ENCODE results near the gene VPS33A.

The VPS33A gene

GRCh38 chr12:122283680-122284079, 17.4 kb upstream of the VPS33A start:
- Histone ChIP-seq H3K4me3 (ENCODE audit: severe bottlenecking) (no peak overlapping the region), H3K4me1 (ENCODE audit: insufficient read depth, poor library complexity, severe bottlenecking) (no peaks in the 10 kb centered on the region), H3K9me3 (ENCODE audit: severe bottlenecking) (no peaks in the 10 kb centered on the region), H3K36me3 (ENCODE audit: low read depth) (peaks cover 42% of the 10 kb centered on the region), H3K27ac (ENCODE audit: poor library complexity, severe bottlenecking) (no peak overlapping the region), H3K27me3 (ENCODE audit: insufficient read depth, poor library complexity, severe bottlenecking) (no peaks in the 10 kb centered on the region)
- TF ChIP-seq CTCF (IDR thresholded peaks at IDR 0.05; ENCODE audit: poor library complexity, severe bottlenecking) = no peak
- ATAC-seq (ENCODE audit: low read depth) (no peak), DNase-seq (ENCODE audit: low spot score) (no peak)

GRCh38 chr12:122282061-122282460, 15.8 kb upstream of the VPS33A start:
- Histone ChIP-seq H3K4me1 (ENCODE audit: insufficient read depth, poor library complexity, severe bottlenecking) (no peaks in the 10 kb centered on the region), H3K4me3 (ENCODE audit: severe bottlenecking) (no peak overlapping the region), H3K36me3 (ENCODE audit: low read depth) (peaks cover 48% of the 10 kb centered on the region), H3K27me3 (ENCODE audit: insufficient read depth, poor library complexity, severe bottlenecking) (no peaks in the 10 kb centered on the region), H3K9me3 (ENCODE audit: severe bottlenecking) (no peaks in the 10 kb centered on the region), H3K27ac (ENCODE audit: poor library complexity, severe bottlenecking) (no peak overlapping the region)
- DNase-seq (ENCODE audit: low spot score) = no peak
- TF ChIP-seq CTCF (IDR thresholded peaks at IDR 0.05; ENCODE audit: poor library complexity, severe bottlenecking) = no peak
- peak; percentile 40; the same call in 1 of the 3 replicates for ATAC-seq (ENCODE audit: low read depth)

- H3K9me3 ChIP-seq (ENCODE audit: severe bottlenecking) = peaks cover 2% of the 10 kb centered on the region
- no peak for ATAC-seq (ENCODE audit: low read depth)
- no peak for DNase-seq (ENCODE audit: low spot score)
- no peaks in the 10 kb centered on the region for H3K27me3 ChIP-seq (ENCODE audit: insufficient read depth, poor library complexity, severe bottlenecking)
- H3K4me3 ChIP-seq (ENCODE audit: severe bottlenecking) = no peak overlapping the region
- H3K4me1 ChIP-seq (ENCODE audit: insufficient read depth, poor library complexity, severe bottlenecking) = no peaks in the 10 kb centered on the region
- TF ChIP-seq CTCF (IDR thresholded peaks at IDR 0.05; ENCODE audit: poor library complexity, severe bottlenecking) = no peak
- peaks cover 56% of the 10 kb centered on the region for H3K36me3 ChIP-seq (ENCODE audit: low read depth)
- no peak overlapping the region for H3K27ac ChIP-seq (ENCODE audit: poor library complexity, severe bottlenecking)
These were observed 9.9 kb upstream of the VPS33A start for GRCh38 chr12:122276242-122276641.

- no peak for TF ChIP-seq CTCF (IDR thresholded peaks at IDR 0.05; ENCODE audit: poor library complexity, severe bottlenecking)
- Histone ChIP-seq H3K9me3 (ENCODE audit: severe bottlenecking) (peaks cover 2% of the 10 kb centered on the region), H3K36me3 (ENCODE audit: low read depth) (peaks cover 49% of the 10 kb centered on the region), H3K27ac (ENCODE audit: poor library complexity, severe bottlenecking) (no peak overlapping the region), H3K4me1 (ENCODE audit: insufficient read depth, poor library complexity, severe bottlenecking) (no peaks in the 10 kb centered on the region), H3K4me3 (ENCODE audit: severe bottlenecking) (no peak overlapping the region), H3K27me3 (ENCODE audit: insufficient read depth, poor library complexity, severe bottlenecking) (no peaks in the 10 kb centered on the region)
- ATAC-seq (ENCODE audit: low read depth) (no peak), DNase-seq (ENCODE audit: low spot score) (no peak)
These were observed 9.2 kb upstream of the VPS33A start for GRCh38 chr12:122275459-122275858.

- H3K36me3 ChIP-seq (ENCODE audit: low read depth) = peaks cover 16% of the 10 kb centered on the region
- no peak for TF ChIP-seq CTCF (IDR thresholded peaks at IDR 0.05; ENCODE audit: poor library complexity, severe bottlenecking)
- no peaks in the 10 kb centered on the region for H3K4me1 ChIP-seq (ENCODE audit: insufficient read depth, poor library complexity, severe bottlenecking)
- no peaks in the 10 kb centered on the region for H3K27me3 ChIP-seq (ENCODE audit: insufficient read depth, poor library complexity, severe bottlenecking)
- no peak for DNase-seq (ENCODE audit: low spot score)
- peak overlapping the region; percentile 67 for H3K4me3 ChIP-seq (ENCODE audit: severe bottlenecking)
- H3K9me3 ChIP-seq (ENCODE audit: severe bottlenecking) = no peaks in the 10 kb centered on the region
- peak overlapping the region; percentile 55 for H3K27ac ChIP-seq (ENCODE audit: poor library complexity, severe bottlenecking)
- peak; percentile 57 for ATAC-seq (ENCODE audit: low read depth)
These were observed 436 bp downstream of the VPS33A start for GRCh38 chr12:122265886-122266229.

Data from RWPE2 (cell line).